ENCODE data around the gene MAP1LC3C.

MAP1LC3C gene

GRCh38 chr1:241972703-241973369 is 26.1 kb downstream of the MAP1LC3C start:
- DNase-seq (ENCODE audit: low spot score): no peak
- TF ChIP-seq CTCF (IDR thresholded peaks at IDR 0.05; ENCODE audit: extremely low read depth, missing control alignments): no peak

GRCh38 chr1:241968611-241969010 is 30.3 kb downstream of the MAP1LC3C start:
- no peak for TF ChIP-seq CTCF (IDR thresholded peaks at IDR 0.05; ENCODE audit: extremely low read depth, missing control alignments)
- no peak for DNase-seq (ENCODE audit: low spot score)

GRCh38 chr1:241964550-241965282 is 34.2 kb downstream of the MAP1LC3C start:
- no peak for TF ChIP-seq CTCF (IDR thresholded peaks at IDR 0.05; ENCODE audit: extremely low read depth, missing control alignments)

GRCh38 chr1:241963722-241964121 is 35.2 kb downstream of the MAP1LC3C start:
- no peak for TF ChIP-seq CTCF (IDR thresholded peaks at IDR 0.05; ENCODE audit: extremely low read depth, missing control alignments)

More at GRCh38 chr1:241964550-241965282, 34.2 kb downstream of the MAP1LC3C start:
- no peak for DNase-seq (ENCODE audit: low spot score)

GRCh38 chr1:241962153-241962552 is 36.7 kb downstream of the MAP1LC3C start:
- no peak for DNase-seq (ENCODE audit: low spot score)
- no peak for TF ChIP-seq CTCF (IDR thresholded peaks at IDR 0.05; ENCODE audit: extremely low read depth, missing control alignments)

More at GRCh38 chr1:241963722-241964121, 35.2 kb downstream of the MAP1LC3C start:
- no peak for DNase-seq (ENCODE audit: low spot score)

- DNase-seq (ENCODE audit: low spot score): no peak
- TF ChIP-seq CTCF (IDR thresholded peaks at IDR 0.05; ENCODE audit: extremely low read depth, missing control alignments): no peak
Measured at GRCh38 chr1:241957692-241958494, 41.0 kb downstream of the MAP1LC3C start, which contains the start of gene BECN2. BECN2 (plus strand) TSS chr1:241957767; CDS start chr1:241957767, 0 bp downstream.
